Natural killer cell (primary cell): ENCODE measurements around the gene MMP12. TPM values are rescaled to one million over a fixed set of nuclear protein-coding genes. Genes with fewer than 3 reads are reported as not detected.

Experiments used
- ATAC-seq, 3 donors: fragments of 150-1000 bp in 2 of 3; fragments of 200-7000 bp in 1 of 3; cut with Tn5 transposase; 1 replicate in 1 of 3; 2 replicates in 2 of 3; pipeline ENCODE4 v1.10.0; 2021; ENCODE audit warnings: mild to moderate bottlenecking in 2 of 3, moderate library complexity in 2 of 3
- DNase-seq, 2 donors: peaks; one replicate each; pipeline versions ENCODE4 v3.0.0 to v3.0.0-alpha.2; 2013 to 2021; ENCODE audit warnings: mixed read lengths in 1 of 2
- H3K27ac ChIP-seq: one replicate; pipeline ENCODE4 v1.5.1; 2013; ENCODE audit warnings: mild to moderate bottlenecking, low read length
- H3K27me3 ChIP-seq: one replicate; pipeline ENCODE4 v1.6.1; 2013; ENCODE audit warnings: low read length; ENCODE audit not compliant: control insufficient read depth, insufficient read depth
- H3K36me3 ChIP-seq: one replicate; pipeline ENCODE4 v1.6.1; 2013; ENCODE audit warnings: low read length; ENCODE audit not compliant: control insufficient read depth, insufficient read depth
- H3K4me1 ChIP-seq: one replicate; pipeline ENCODE4 v1.6.1; 2013; ENCODE audit warnings: low read length; ENCODE audit not compliant: control insufficient read depth, insufficient read depth
- H3K4me3 ChIP-seq: one replicate; pipeline ENCODE4 v1.5.1; 2013; ENCODE audit warnings: low read length
- H3K9me3 ChIP-seq: one replicate; pipeline ENCODE4 v1.6.1; 2013; ENCODE audit warnings: low read length; ENCODE audit not compliant: control insufficient read depth, insufficient read depth
- H3K27ac Mint-ChIP-seq, 2 donors: one replicate each; pipeline ENCODE4 v1.8.0; 2022; ENCODE audit warnings: mild to moderate bottlenecking in 2 of 2, mixed read lengths in 2 of 2, moderate library complexity in 1 of 2
- H3K27me3 Mint-ChIP-seq, 2 donors: one replicate each; pipeline ENCODE4 v1.8.0; 2022; ENCODE audit warnings: low read depth in 2 of 2, mixed read lengths in 2 of 2
- H3K36me3 Mint-ChIP-seq: one replicate; pipeline ENCODE4 v1.8.0; 2022; ENCODE audit warnings: mixed read lengths
- H3K4me1 Mint-ChIP-seq, 2 donors: one replicate each; pipeline ENCODE4 v1.8.0; 2022; ENCODE audit warnings: mixed read lengths in 2 of 2
- H3K4me3 Mint-ChIP-seq: one replicate; pipeline ENCODE4 v1.8.0; 2022; ENCODE audit warnings: mild to moderate bottlenecking, moderate library complexity, mixed read lengths
- H3K9me3 Mint-ChIP-seq, 2 donors: one replicate each; pipeline ENCODE4 v1.8.0; 2022; ENCODE audit warnings: mixed read lengths in 2 of 2
- WGBS: methylation state at CpG from one replicate; pipeline ENCODE4 v1.1.7; 2013; ENCODE audit warnings: missing lambda C conversion rate; ENCODE audit not compliant: insufficient coverage; 5-methylcytosine and 5-hydroxymethylcytosine counted together
- intact Hi-C: fragments of 100-400 bp; cut with micrococcal nuclease; formaldehyde crosslinking; loops from one replicate; pipeline ENCODE4 v1.14.2; 2022
- total RNA-seq, 4 donors: library from RNA; stranded (reverse); fragments of 120-200 nt in 1 of 4; gene quantifications; one replicate each; pipeline versions ENCODE4 v1.2.3 to v1.2.4, GENCODE V29; 2013 to 2022
- TF ChIP-seq, protein P1 (sequence below): fragments of 200-600 bp; IDR thresholded peaks from one replicate; pipeline ENCODE4 v1.8.0; 2022; ENCODE audit warnings: antibody characterized with exemption

MMP12 gene
- total RNA-seq, 3 donors from 2014 or later (not counting 1 experiment from before 2014, with no cell fraction given) = not detected

DNA sequence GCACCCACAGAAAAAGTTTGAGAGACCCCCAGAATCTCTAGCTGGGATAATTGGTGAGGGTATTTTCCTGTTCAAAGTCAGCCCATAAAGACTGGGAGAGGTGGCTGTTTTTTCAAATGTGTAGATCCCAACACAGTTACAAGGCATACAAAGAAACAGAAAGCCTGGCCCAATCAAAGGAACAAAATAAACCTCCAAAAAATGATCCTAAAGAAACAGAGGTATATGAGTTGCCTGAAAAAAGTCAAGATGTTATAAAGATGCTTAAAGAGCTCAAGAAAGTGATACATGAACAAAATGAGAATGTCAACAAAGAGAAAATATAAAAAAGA, 40.2 kb upstream of the MMP12 start:
- DNase-seq (no peak), ATAC-seq (no peak)
- intact Hi-C loops = no loop called here
- Mint-ChIP-seq H3K9me3 (no peaks in the 10 kb centered on the region), H3K4me1 (peaks cover 3% of the 10 kb centered on the region in 2 donors), H3K36me3 (no peaks in the 10 kb centered on the region), H3K4me3 (no peak overlapping the region), H3K27me3 (peaks cover 2 to 16% of the 10 kb centered on the region in 2 donors), H3K27ac (no peak overlapping the region)
- Histone ChIP-seq H3K4me3 (no peak overlapping the region), H3K9me3 (no peaks in the 10 kb centered on the region), H3K36me3 (no peaks in the 10 kb centered on the region), H3K27ac (no peak overlapping the region), H3K27me3 (no peaks in the 10 kb centered on the region), H3K4me1 (no peaks in the 10 kb centered on the region)
- TF ChIP-seq, protein P1, sequence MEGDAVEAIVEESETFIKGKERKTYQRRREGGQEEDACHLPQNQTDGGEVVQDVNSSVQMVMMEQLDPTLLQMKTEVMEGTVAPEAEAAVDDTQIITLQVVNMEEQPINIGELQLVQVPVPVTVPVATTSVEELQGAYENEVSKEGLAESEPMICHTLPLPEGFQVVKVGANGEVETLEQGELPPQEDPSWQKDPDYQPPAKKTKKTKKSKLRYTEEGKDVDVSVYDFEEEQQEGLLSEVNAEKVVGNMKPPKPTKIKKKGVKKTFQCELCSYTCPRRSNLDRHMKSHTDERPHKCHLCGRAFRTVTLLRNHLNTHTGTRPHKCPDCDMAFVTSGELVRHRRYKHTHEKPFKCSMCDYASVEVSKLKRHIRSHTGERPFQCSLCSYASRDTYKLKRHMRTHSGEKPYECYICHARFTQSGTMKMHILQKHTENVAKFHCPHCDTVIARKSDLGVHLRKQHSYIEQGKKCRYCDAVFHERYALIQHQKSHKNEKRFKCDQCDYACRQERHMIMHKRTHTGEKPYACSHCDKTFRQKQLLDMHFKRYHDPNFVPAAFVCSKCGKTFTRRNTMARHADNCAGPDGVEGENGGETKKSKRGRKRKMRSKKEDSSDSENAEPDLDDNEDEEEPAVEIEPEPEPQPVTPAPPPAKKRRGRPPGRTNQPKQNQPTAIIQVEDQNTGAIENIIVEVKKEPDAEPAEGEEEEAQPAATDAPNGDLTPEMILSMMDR = no peak

DNA sequence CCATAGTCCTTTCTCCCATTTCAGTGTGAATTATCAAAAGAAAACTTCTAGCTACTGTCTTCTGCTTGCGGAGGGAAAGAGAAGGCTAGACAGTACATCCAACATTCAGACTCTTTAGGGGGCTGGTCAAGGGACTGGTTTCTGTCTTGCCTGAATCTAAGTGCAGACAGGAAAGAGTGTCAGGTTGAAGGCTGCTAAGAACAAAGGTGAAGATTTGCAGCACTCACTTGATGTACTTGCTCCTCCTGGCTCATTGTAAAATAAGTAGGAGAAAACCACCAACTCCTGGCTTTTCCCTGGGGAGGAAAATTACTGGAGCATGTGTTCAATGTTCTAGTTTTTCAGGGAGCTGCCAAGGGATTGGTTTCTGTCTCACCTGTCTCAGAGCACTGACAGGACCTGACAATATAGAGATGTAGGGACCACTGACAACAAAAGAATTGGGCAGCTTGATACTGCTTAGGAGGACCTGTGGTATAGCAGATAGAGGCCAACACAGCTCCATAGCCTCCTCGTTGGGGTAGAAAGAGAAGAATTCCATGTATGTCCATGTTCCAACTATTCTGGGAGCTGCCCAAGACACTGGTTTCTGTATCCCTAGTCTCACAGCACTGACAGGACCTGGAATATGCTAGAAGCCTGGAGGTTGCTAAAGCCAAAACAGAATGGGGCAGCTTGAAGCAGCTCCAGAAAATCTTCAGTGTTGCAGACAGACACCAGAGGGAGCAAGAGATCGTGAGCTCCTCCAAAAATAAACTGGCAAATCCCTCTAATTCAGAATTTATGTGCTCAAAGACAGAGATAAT, 39.7 kb upstream of the MMP12 start:
- WGBS = 47% methylated on average over 3 of the region's 3 CpGs
- no peaks in the 10 kb centered on the region for H3K4me1 Mint-ChIP-seq
- no peaks in the 10 kb centered on the region for H3K36me3 ChIP-seq
- no peak for ATAC-seq
- TF ChIP-seq, protein P1 = no peak
- no peaks in the 10 kb centered on the region for H3K4me1 ChIP-seq
- no peak overlapping the region for H3K4me3 ChIP-seq
- no peak for DNase-seq
- H3K27me3 ChIP-seq = no peaks in the 10 kb centered on the region
- no peaks in the 10 kb centered on the region for H3K36me3 Mint-ChIP-seq
- H3K27ac Mint-ChIP-seq = no peak overlapping the region
- intact Hi-C loops = no loop called here
- no peaks in the 10 kb centered on the region for H3K9me3 ChIP-seq
- H3K27me3 Mint-ChIP-seq = peaks cover 2 to 16% of the 10 kb centered on the region in 2 donors
- H3K27ac ChIP-seq = no peak overlapping the region
- no peak overlapping the region for H3K4me3 Mint-ChIP-seq
- peaks cover 0 to under 1% of the 10 kb centered on the region in 2 donors for H3K9me3 Mint-ChIP-seq

DNA sequence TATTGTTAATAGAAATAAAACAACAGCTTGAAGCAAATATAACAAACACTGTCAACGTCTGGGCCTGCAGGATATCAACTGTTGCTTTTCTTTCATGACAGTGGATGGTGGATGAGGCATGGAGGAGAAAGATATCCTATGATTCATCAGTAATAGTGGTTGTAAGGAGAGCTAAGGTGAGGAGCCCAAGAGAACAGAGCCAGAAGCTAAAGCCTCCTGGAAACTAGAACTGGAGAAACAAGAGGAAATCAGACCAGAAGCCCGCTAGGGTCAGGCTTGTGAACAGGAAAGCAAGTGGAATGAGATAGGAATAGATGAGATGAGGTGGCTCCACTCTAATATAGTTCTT, 37.7 kb upstream of the MMP12 start:
- Mint-ChIP-seq H3K36me3 (no peaks in the 10 kb centered on the region), H3K27me3 (peaks cover 4 to 16% of the 10 kb centered on the region in 2 donors), H3K9me3 (peaks cover 0 to 4% of the 10 kb centered on the region in 2 donors), H3K4me1 (no peaks in the 10 kb centered on the region), H3K27ac (no peak overlapping the region), H3K4me3 (no peak overlapping the region)
- ATAC-seq (no peak), DNase-seq (no peak)
- intact Hi-C loops = no loop called here
- H3K27me3 ChIP-seq = no peaks in the 10 kb centered on the region
- no peak overlapping the region for H3K4me3 ChIP-seq
- WGBS = 91% methylated on average over 2 of the region's 2 CpGs
- H3K4me1 ChIP-seq = no peaks in the 10 kb centered on the region
- TF ChIP-seq, protein P1 = no peak
- no peaks in the 10 kb centered on the region for H3K9me3 ChIP-seq
- H3K36me3 ChIP-seq = no peaks in the 10 kb centered on the region
- no peak overlapping the region for H3K27ac ChIP-seq
